Neural progenitor cell (in vitro differentiated cells): Measurements from ENCODE around the gene FBLN2. TPM values are rescaled to one million over a fixed set of nuclear protein-coding genes. Genes with fewer than 3 reads are reported as not detected.
A peak's percentile ranks its signal among the peaks of the same experiment; 100 is the strongest.

ENCODE experiments used
- DNase-seq: peaks from one replicate; pipeline ENCODE4 v3.0.0-alpha.2; 2016; ENCODE audit warnings: low spot score
- H2AFZ ChIP-seq: fragments of 200-600 bp; sonication (generic); replicated peaks from 2 replicates; pipeline ENCODE4 v1.6.1; 2016; ENCODE audit warnings: antibody characterized with exemption
- H3F3A ChIP-seq: fragments of 200-600 bp; sonication (generic); 2 replicates; pipeline ENCODE4 v1.6.1; 2016; ENCODE audit warnings: antibody characterized with exemption, low read depth
- H3K27ac ChIP-seq: fragments of 200-600 bp; sonication (generic); 2 replicates; pipeline ENCODE4 v1.5.1; 2016; ENCODE audit warnings: mild to moderate bottlenecking
- H3K27me3 ChIP-seq: fragments of 200-600 bp; sonication (generic); 2 replicates; pipeline ENCODE4 v1.6.1; 2016; ENCODE audit warnings: mild to moderate bottlenecking, moderate library complexity
- H3K36me3 ChIP-seq: fragments of 200-600 bp; sonication (generic); 2 replicates; pipeline ENCODE4 v1.5.1; 2016
- H3K4me1 ChIP-seq: fragments of 200-600 bp; sonication (generic); 2 replicates; pipeline ENCODE4 v1.6.1; 2016; ENCODE audit warnings: mixed run types
- H3K4me2 ChIP-seq: fragments of 200-600 bp; sonication (generic); 2 replicates; pipeline ENCODE4 v1.6.1; 2016
- H3K4me3 ChIP-seq: fragments of 200-600 bp; sonication (generic); 2 replicates; pipeline ENCODE4 v1.5.1; 2016
- H3K79me2 ChIP-seq: fragments of 200-600 bp; sonication (generic); 2 replicates; pipeline ENCODE4 v1.6.1; 2016; ENCODE audit warnings: low read depth
- H3K9ac ChIP-seq: fragments of 200-600 bp; sonication (generic); 2 replicates; pipeline ENCODE4 v1.6.1; 2016
- H3K9me3 ChIP-seq: fragments of 200-600 bp; sonication (generic); 2 replicates; pipeline ENCODE4 v1.5.1; 2016; ENCODE audit warnings: low read depth
- H4K20me1 ChIP-seq: fragments of 200-600 bp; sonication (generic); 2 replicates; pipeline ENCODE4 v1.6.1; 2016; ENCODE audit warnings: low read depth
- H3K27ac Mint-ChIP-seq: 3 replicates; pipeline ENCODE4 v1.8.0; 2021; ENCODE audit warnings: mixed read lengths
- H3K27me3 Mint-ChIP-seq: 2 replicates; pipeline ENCODE4 v1.8.0; 2022; ENCODE audit warnings: low read depth, mild to moderate bottlenecking, inconsistent platforms, moderate library complexity, mixed read lengths; ENCODE audit not compliant: insufficient read depth
- H3K36me3 Mint-ChIP-seq: 3 replicates; pipeline ENCODE4 v1.8.0; 2021; ENCODE audit warnings: mixed read lengths
- H3K4me1 Mint-ChIP-seq: 3 replicates; pipeline ENCODE4 v1.8.0; 2021; ENCODE audit warnings: mixed read lengths
- H3K4me3 Mint-ChIP-seq: 3 replicates; pipeline ENCODE4 v1.8.0; 2021; ENCODE audit warnings: mild to moderate bottlenecking, moderate library complexity, mixed read lengths
- H3K9me3 Mint-ChIP-seq: 3 replicates; pipeline ENCODE4 v1.8.0; 2020; ENCODE audit warnings: mixed read lengths
- CTCF ChIP-seq: fragments of 200-600 bp; sonication (generic); IDR thresholded peaks from 2 replicates; pipeline ENCODE4 v1.5.1; 2017; ENCODE audit warnings: antibody characterized with exemption, mild to moderate bottlenecking
- EZH2 ChIP-seq: fragments of 200-600 bp; sonication (generic); IDR thresholded peaks from 2 replicates; pipeline ENCODE4 v1.6.1; 2017; ENCODE audit warnings: antibody characterized with exemption, mild to moderate bottlenecking, moderate library complexity
- EZH2phosphoT487 ChIP-seq: fragments of 200-600 bp; sonication (generic); IDR thresholded peaks from 2 replicates; pipeline ENCODE4 v1.6.1; 2017; ENCODE audit warnings: antibody characterized with exemption
- total RNA-seq: library from RNA; depleted of rRNA; stranded (reverse); fragments of >200 nt; gene quantifications from 2 replicates; pipeline ENCODE4 v1.2.3, GENCODE V29; 2015; ENCODE audit warnings: low replicate concordance

FBLN2 gene
- total RNA-seq, 1 donor from 2014 or later, result 15.9 TPM

- no peaks in the 10 kb centered on the region for H3K4me1 ChIP-seq
- H3K27me3 Mint-ChIP-seq, result peaks cover 5% of the 10 kb centered on the region
- H3K27me3 ChIP-seq, result no peaks in the 10 kb centered on the region
- no peak overlapping the region for H3K9ac ChIP-seq
- no peak overlapping the region for H3K4me3 ChIP-seq
- no peak overlapping the region for H3K4me2 ChIP-seq
- no peaks in the 10 kb centered on the region for H3F3A ChIP-seq
- no peaks in the 10 kb centered on the region for H4K20me1 ChIP-seq
- H2AFZ ChIP-seq, result no peak overlapping the region
- DNase-seq, result no peak
- H3K27ac Mint-ChIP-seq, result peak overlapping the region; percentile 58
- no peak overlapping the region for H3K27ac ChIP-seq
- TF ChIP-seq CTCF, result no peak
- no peak for TF ChIP-seq EZH2phosphoT487
- no peak for TF ChIP-seq EZH2
- H3K4me3 Mint-ChIP-seq, result no peak overlapping the region
- peaks cover 1% of the 10 kb centered on the region for H3K36me3 Mint-ChIP-seq
- H3K9me3 Mint-ChIP-seq, result no peaks in the 10 kb centered on the region
- no peaks in the 10 kb centered on the region for H3K36me3 ChIP-seq
- peaks cover 12% of the 10 kb centered on the region for H3K4me1 Mint-ChIP-seq
- H3K9me3 ChIP-seq, result no peaks in the 10 kb centered on the region
- H3K79me2 ChIP-seq, result no peaks in the 10 kb centered on the region
These were observed 80.7 kb downstream of the FBLN2 start for GRCh38 chr3:13629644-13630043.

GRCh38 chr3:13631256-13631655, 82.3 kb downstream of the FBLN2 start:
- Histone ChIP-seq H3K9me3 (no peaks in the 10 kb centered on the region), H3K4me1 (no peaks in the 10 kb centered on the region), H3K9ac (no peak overlapping the region), H2AFZ (no peak overlapping the region), H3K79me2 (no peaks in the 10 kb centered on the region), H3K36me3 (no peaks in the 10 kb centered on the region), H3K27me3 (no peaks in the 10 kb centered on the region), H3K27ac (no peak overlapping the region), H3F3A (no peaks in the 10 kb centered on the region), H3K4me2 (no peak overlapping the region), H4K20me1 (no peaks in the 10 kb centered on the region), H3K4me3 (no peak overlapping the region)
- Mint-ChIP-seq H3K4me1 (peaks cover 14% of the 10 kb centered on the region), H3K27ac (no peak overlapping the region), H3K27me3 (peaks cover 3% of the 10 kb centered on the region), H3K36me3 (peaks cover 1% of the 10 kb centered on the region), H3K9me3 (no peaks in the 10 kb centered on the region), H3K4me3 (no peak overlapping the region)
- DNase-seq, result no peak
- TF ChIP-seq EZH2phosphoT487 (no peak), EZH2 (no peak), CTCF (no peak)

GRCh38 chr3:13633176-13633575, 84.3 kb downstream of the FBLN2 start:
- Histone ChIP-seq H3K4me1 (no peaks in the 10 kb centered on the region), H3K79me2 (no peaks in the 10 kb centered on the region), H3K36me3 (no peaks in the 10 kb centered on the region), H3K9ac (no peak overlapping the region), H2AFZ (no peak overlapping the region), H3K4me2 (no peak overlapping the region), H3F3A (no peaks in the 10 kb centered on the region), H3K9me3 (no peaks in the 10 kb centered on the region), H3K27me3 (no peaks in the 10 kb centered on the region), H3K27ac (no peak overlapping the region), H4K20me1 (no peaks in the 10 kb centered on the region), H3K4me3 (no peak overlapping the region)
- H3K4me1 Mint-ChIP-seq, result peaks cover 14% of the 10 kb centered on the region
- no peaks in the 10 kb centered on the region for H3K9me3 Mint-ChIP-seq
- no peak overlapping the region for H3K4me3 Mint-ChIP-seq
- H3K27me3 Mint-ChIP-seq, result peaks cover 4% of the 10 kb centered on the region
- H3K27ac Mint-ChIP-seq, result no peak overlapping the region
- peaks cover 1% of the 10 kb centered on the region for H3K36me3 Mint-ChIP-seq
- TF ChIP-seq EZH2phosphoT487 (no peak), EZH2 (no peak), CTCF (no peak)
- no peak for DNase-seq
